K562 (cell line): Measurements from ENCODE around the gene RXRA. TPM values are rescaled to one million over a fixed set of nuclear protein-coding genes. Genes with fewer than 3 reads are reported as not detected.

Source experiments
- HDAC2 ChIP-seq: fragments of 450-650 bp; IDR thresholded peaks from 2 replicates; pipeline ENCODE4 v1.6.1; 2016; ENCODE audit warnings: mild to moderate bottlenecking
- ILF3 ChIP-seq: fragments of 450-650 bp; IDR thresholded peaks from 2 replicates; pipeline ENCODE4 v1.6.1; 2018; ENCODE audit warnings: antibody characterized with exemption, mild to moderate bottlenecking, moderate library complexity, borderline replicate concordance
- MCM7 ChIP-seq, 2 experiments: fragments of 450-650 bp; IDR thresholded peaks; 2 replicates each; pipeline ENCODE4 v1.6.1; 2016 to 2018
- SMARCA4 ChIP-seq: fragments of 450-650 bp; IDR thresholded peaks from 2 replicates; pipeline ENCODE4 v1.6.1; 2016
- SPI1 ChIP-seq: IDR thresholded peaks from 2 replicates; pipeline ENCODE4 v1.6.1; 2011; ENCODE audit warnings: low read depth, low read length, control low read depth, borderline replicate concordance
- TEAD2 ChIP-seq: fragments of 450-650 bp; IDR thresholded peaks from 2 replicates; pipeline ENCODE4 v1.6.1; 2016; ENCODE audit warnings: missing genetic modification characterization, control low read depth, missing compliant biosample characterization
- TGIF2 ChIP-seq: sonication (generic); formaldehyde crosslinking; IDR thresholded peaks from 2 replicates; pipeline ENCODE4 v1.8.1; 2022; ENCODE audit warnings: mild to moderate bottlenecking, missing genetic modification reagents, moderate library complexity
- ZNF212 ChIP-seq: fragments of 450-650 bp; formaldehyde crosslinking; IDR thresholded peaks from 2 replicates; pipeline ENCODE4 v1.4.0; 2020; ENCODE audit warnings: mild to moderate bottlenecking
- ZNF584 ChIP-seq: fragments of 200-800 bp; sonication (Bioruptor generic); IDR thresholded peaks from 2 replicates; pipeline ENCODE4 v1.6.1; 2016; ENCODE audit warnings: low read depth, mild to moderate bottlenecking, missing genetic modification characterization, missing compliant biosample characterization
- polyA plus RNA-seq, 8 experiments: library from polyadenylated mRNA; depleted of rRNA in 4 of 8; stranded (reverse) in 5 of 8; unstranded in 3 of 8; fragments of >200 nt; fragmentation: Nextera tagmentation in 2 of 8; fragmentation: Illumina TruSeq in 1 of 8; extraction: Ambion mirVana in 2 of 8; extraction: Trizol in 1 of 8; gene quantifications; 2 replicates each; pipeline versions ENCODE4 v1.2.1 to v1.2.3, GENCODE V29; 2011 to 2014; ENCODE audit warnings: inconsistent platforms in 1 of 8, missing spikeins in 1 of 8
- total RNA-seq, 7 experiments: library from RNA; depleted of rRNA in 6 of 7; stranded (reverse); fragments of >200 nt in 6 of 7; fragmentation: Illumina TruSeq in 2 of 7; extraction: Trizol in 2 of 7; gene quantifications; 2 replicates each; pipeline versions ENCODE4 v1.2.1 to v1.2.3, GENCODE V29; 2011 to 2021; ENCODE audit warnings: low replicate concordance in 1 of 7
- TF ChIP-seq, protein P1 (sequence below): fragments of 450-650 bp; IDR thresholded peaks from 2 replicates; pipeline ENCODE4 v1.6.1; 2016; ENCODE audit warnings: low read depth
- TF ChIP-seq, protein P2 (sequence below), 2 experiments: fragments of 450-650 bp in 1 of 2; IDR thresholded peaks; 2 replicates each; pipeline ENCODE4 v1.6.1; 2011 to 2017; ENCODE audit warnings: low read depth in 2 of 2, antibody characterized with exemption in 1 of 2, borderline replicate concordance in 1 of 2, low read length in 1 of 2, mild to moderate bottlenecking in 1 of 2, mixed read lengths in 1 of 2; ENCODE audit not compliant: control insufficient read depth in 1 of 2
- TF ChIP-seq, protein P3 (sequence below): fragments of 450-650 bp; formaldehyde crosslinking; conservative IDR thresholded peaks from 2 replicates; pipeline ENCODE4 v1.4.0; 2022; ENCODE audit warnings: mild to moderate bottlenecking, missing genetic modification characterization
- TF ChIP-seq, protein P4 (sequence below): sonication (generic); formaldehyde crosslinking; IDR thresholded peaks from 2 replicates; pipeline ENCODE4 v1.8.0; 2023; ENCODE audit warnings: mild to moderate bottlenecking, missing genetic modification reagents

RXRA gene
- total and polyA plus RNA-seq, 9 of the 15 experiments (the other 6 are each of a cell fraction or from before 2014, with no cell fraction given), result 0.35 to 23.6 (median 4.6) TPM

DNA sequence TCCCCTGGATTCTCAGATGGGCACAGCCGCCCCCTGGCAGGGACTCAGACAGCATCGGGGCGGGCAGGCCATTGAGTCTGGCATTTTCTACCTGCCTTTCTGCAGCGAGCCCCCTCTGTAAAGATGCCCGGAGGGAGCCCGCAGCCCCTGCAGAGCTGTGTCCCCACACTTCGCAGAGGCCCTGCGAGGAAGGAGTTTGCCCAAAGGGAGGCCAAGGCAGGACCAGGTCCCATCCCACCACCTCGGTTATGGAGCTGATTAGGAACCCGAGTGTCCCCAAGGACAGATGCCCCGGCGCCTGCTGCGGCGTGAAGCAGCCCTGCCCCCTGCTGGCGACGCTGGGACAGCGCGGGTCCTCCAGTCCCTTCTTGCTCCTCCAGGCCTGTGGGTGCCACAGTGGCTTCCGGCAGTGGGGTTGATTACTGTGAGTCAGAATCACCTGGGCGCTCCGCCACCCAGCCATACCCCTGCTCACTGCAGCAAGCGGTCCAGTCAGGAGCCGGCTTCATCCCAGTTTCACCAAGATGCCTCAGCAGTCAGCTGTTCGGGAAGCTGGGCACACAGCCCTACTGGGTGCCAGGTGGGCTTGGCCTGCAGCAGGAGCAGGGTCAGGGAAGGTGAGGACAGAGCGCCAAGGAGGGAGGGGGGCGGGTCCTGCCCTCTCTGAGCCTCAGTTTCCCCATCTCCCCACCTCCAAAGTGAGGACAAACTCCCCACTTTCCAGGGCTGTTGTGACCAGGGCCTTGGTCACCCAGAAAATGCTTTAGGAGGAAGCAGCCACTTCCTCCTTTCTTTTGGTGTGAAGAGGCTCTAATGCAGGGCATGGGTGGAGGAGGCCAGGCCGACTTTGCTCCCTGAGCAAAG lies 117.2 kb downstream of the RXRA start (continued):
- TF ChIP-seq, protein P1, sequence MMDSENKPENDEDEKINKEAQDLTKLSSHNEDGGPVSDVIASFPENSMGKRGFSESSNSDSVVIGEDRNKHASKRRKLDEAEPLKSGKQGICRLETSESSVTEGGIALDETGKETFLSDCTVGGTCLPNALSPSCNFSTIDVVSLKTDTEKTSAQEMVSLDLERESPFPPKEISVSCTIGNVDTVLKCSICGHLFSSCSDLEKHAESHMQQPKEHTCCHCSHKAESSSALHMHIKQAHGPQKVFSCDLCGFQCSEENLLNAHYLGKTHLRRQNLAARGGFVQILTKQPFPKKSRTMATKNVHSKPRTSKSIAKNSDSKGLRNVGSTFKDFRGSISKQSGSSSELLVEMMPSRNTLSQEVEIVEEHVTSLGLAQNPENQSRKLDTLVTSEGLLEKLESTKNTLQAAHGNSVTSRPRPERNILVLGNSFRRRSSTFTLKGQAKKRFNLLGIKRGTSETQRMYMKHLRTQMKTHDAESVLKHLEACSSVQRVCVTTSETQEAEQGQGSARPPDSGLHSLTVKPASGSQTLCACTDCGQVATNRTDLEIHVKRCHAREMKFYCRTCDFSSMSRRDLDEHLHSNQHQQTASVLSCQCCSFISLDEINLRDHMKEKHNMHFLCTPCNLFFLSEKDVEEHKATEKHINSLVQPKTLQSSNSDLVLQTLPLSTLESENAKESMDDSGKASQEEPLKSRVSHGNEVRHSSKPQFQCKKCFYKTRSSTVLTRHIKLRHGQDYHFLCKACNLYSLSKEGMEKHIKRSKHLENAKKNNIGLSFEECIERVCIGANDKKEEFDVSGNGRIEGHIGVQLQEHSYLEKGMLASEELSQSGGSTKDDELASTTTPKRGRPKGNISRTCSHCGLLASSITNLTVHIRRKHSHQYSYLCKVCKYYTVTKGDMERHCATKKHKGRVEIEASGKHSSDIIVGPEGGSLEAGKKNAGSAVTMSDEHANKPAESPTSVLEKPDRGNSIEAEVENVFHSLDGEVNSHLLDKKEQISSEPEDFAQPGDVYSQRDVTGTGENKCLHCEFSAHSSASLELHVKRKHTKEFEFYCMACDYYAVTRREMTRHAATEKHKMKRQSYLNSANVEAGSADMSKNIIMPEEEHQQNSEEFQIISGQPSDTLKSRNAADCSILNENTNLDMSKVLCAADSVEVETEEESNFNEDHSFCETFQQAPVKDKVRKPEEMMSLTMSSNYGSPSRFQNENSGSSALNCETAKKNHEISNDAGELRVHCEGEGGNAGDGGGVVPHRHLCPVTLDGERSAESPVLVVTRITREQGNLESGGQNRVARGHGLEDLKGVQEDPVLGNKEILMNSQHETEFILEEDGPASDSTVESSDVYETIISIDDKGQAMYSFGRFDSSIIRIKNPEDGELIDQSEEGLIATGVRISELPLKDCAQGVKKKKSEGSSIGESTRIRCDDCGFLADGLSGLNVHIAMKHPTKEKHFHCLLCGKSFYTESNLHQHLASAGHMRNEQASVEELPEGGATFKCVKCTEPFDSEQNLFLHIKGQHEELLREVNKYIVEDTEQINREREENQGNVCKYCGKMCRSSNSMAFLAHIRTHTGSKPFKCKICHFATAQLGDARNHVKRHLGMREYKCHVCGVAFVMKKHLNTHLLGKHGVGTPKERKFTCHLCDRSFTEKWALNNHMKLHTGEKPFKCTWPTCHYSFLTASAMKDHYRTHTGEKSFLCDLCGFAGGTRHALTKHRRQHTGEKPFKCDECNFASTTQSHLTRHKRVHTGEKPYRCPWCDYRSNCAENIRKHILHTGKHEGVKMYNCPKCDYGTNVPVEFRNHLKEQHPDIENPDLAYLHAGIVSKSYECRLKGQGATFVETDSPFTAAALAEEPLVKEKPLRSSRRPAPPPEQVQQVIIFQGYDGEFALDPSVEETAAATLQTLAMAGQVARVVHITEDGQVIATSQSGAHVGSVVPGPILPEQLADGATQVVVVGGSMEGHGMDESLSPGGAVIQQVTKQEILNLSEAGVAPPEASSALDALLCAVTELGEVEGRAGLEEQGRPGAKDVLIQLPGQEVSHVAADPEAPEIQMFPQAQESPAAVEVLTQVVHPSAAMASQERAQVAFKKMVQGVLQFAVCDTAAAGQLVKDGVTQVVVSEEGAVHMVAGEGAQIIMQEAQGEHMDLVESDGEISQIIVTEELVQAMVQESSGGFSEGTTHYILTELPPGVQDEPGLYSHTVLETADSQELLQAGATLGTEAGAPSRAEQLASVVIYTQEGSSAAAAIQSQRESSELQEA, result no peak
- TF ChIP-seq ILF3, result no peak
- TF ChIP-seq, protein P2, sequence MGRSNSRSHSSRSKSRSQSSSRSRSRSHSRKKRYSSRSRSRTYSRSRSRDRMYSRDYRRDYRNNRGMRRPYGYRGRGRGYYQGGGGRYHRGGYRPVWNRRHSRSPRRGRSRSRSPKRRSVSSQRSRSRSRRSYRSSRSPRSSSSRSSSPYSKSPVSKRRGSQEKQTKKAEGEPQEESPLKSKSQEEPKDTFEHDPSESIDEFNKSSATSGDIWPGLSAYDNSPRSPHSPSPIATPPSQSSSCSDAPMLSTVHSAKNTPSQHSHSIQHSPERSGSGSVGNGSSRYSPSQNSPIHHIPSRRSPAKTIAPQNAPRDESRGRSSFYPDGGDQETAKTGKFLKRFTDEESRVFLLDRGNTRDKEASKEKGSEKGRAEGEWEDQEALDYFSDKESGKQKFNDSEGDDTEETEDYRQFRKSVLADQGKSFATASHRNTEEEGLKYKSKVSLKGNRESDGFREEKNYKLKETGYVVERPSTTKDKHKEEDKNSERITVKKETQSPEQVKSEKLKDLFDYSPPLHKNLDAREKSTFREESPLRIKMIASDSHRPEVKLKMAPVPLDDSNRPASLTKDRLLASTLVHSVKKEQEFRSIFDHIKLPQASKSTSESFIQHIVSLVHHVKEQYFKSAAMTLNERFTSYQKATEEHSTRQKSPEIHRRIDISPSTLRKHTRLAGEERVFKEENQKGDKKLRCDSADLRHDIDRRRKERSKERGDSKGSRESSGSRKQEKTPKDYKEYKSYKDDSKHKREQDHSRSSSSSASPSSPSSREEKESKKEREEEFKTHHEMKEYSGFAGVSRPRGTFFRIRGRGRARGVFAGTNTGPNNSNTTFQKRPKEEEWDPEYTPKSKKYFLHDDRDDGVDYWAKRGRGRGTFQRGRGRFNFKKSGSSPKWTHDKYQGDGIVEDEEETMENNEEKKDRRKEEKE (IDR thresholded peaks at IDR 0.05; ENCODE audit: borderline replicate concordance in 1 of 2, control insufficient read depth in 1 of 2, low read depth in 2 of 2, low read length in 1 of 2), result no peak
- peak; percentile 62; the same call in 1 of the 2 replicates for TF ChIP-seq SPI1
- TF ChIP-seq ZNF212 (CRISPR knock-in tag), result no peak
- TF ChIP-seq, protein P3, sequence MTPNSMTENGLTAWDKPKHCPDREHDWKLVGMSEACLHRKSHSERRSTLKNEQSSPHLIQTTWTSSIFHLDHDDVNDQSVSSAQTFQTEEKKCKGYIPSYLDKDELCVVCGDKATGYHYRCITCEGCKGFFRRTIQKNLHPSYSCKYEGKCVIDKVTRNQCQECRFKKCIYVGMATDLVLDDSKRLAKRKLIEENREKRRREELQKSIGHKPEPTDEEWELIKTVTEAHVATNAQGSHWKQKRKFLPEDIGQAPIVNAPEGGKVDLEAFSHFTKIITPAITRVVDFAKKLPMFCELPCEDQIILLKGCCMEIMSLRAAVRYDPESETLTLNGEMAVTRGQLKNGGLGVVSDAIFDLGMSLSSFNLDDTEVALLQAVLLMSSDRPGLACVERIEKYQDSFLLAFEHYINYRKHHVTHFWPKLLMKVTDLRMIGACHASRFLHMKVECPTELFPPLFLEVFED (CRISPR knock-in tag), result no peak
- TF ChIP-seq, protein P4, sequence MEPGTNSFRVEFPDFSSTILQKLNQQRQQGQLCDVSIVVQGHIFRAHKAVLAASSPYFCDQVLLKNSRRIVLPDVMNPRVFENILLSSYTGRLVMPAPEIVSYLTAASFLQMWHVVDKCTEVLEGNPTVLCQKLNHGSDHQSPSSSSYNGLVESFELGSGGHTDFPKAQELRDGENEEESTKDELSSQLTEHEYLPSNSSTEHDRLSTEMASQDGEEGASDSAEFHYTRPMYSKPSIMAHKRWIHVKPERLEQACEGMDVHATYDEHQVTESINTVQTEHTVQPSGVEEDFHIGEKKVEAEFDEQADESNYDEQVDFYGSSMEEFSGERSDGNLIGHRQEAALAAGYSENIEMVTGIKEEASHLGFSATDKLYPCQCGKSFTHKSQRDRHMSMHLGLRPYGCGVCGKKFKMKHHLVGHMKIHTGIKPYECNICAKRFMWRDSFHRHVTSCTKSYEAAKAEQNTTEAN (CRISPR knock-in tag), result no peak
- no peak for TF ChIP-seq HDAC2
- TF ChIP-seq TGIF2 (CRISPR knock-in tag), result no peak
- TF ChIP-seq SMARCA4, result no peak
- TF ChIP-seq ZNF584 (CRISPR knock-in tag), result no peak
- no peak for TF ChIP-seq MCM7 (IDR thresholded peaks at IDR 0.05)
- no peak for TF ChIP-seq TEAD2 (tag)
